ENCODE results near the gene CTNND1. TPM values are rescaled to one million over a fixed set of nuclear protein-coding genes. Genes with fewer than 3 reads are reported as not detected.

The CTNND1 gene
- total and polyA plus RNA-seq, 10 of the 15 experiments (the other 5 are each of a cell fraction or from before 2014, with no cell fraction given), result 4.7 to 70.0 (median 30.0) TPM

- TF ChIP-seq ATF2 (IDR thresholded peaks at IDR 0.05; ENCODE audit: low read length) (no peak), EZH2 (IDR thresholded peaks at IDR 0.05; ENCODE audit: borderline replicate concordance, control insufficient read depth, low read depth, low read length) (no peak), RAD21 (IDR thresholded peaks at IDR 0.05; ENCODE audit: insufficient read depth, low read depth, low read length) (no peak), STAT1 (conservative IDR thresholded peaks at IDR 0.05) (no peak), ZNF622 (IDR thresholded peaks at IDR 0.05) (no peak)
These were observed 25.5 kb downstream of the CTNND1 start (continued) for GRCh38 chr11:57787006-57787604.

DNA sequence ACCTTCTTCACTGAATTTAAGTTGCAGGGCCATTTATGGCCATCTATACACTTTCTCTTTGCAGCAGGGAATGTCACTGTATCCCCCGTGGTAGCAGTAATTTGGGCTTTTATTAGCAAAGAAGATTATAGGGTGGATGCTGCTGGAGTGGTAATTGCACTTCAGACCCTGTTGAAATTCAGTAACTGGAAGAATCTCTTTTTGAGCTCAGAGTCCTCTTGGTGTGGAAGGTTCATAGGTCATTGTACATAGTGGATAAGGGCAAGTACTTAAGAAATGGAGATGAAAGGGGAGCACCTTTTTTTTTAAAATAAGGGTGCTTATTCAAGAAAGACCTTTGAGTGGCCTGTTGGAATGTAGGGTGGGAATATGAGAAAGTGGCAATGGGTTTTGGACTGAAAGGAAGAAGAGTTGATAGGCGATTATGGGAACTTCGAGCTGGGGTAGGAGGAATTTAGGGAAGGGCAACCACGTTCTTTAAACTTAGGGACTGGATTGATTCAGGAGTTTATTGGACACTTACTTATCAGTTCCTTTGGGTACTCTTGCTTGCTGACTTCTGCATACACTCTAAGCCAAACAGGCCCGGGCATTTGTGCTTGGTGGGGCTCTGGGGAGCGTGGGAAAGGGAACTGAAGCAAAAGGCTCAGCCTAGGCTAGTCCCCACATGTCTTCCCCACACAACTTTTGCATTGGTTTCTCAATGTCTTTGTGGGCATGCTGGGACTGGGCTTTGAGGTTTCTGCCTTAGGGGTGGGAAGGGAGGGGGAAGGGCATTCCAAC, 26.5 kb downstream of the CTNND1 start:
- Histone ChIP-seq H3K27me3 (replicated peaks in 1 of 2; ENCODE audit: control insufficient read depth in 2 of 2, insufficient read depth in 2 of 2, low read length in 1 of 2) (no peaks in the 10 kb centered on the region), H2AFZ (ENCODE audit: control insufficient read depth, low read depth, low read length) (no peak overlapping the region), H3K4me1 (ENCODE audit: control insufficient read depth, insufficient read depth, low read length) (peaks cover 55% of the 10 kb centered on the region), H3K79me2 (ENCODE audit: control insufficient read depth, insufficient read depth, low read length) (peaks cover 82% of the 10 kb centered on the region), H3K36me3 (ENCODE audit: control insufficient read depth in 2 of 2, insufficient read depth in 2 of 2, low read length in 1 of 2) (peaks cover 2 to 4% of the 10 kb centered on the region in 2 experiments; a peak in 2 of 4 replicates), H3K9me3 (replicated peaks; ENCODE audit: control insufficient read depth, insufficient read depth, low read length) (no peaks in the 10 kb centered on the region), H4K20me1 (ENCODE audit: control insufficient read depth, insufficient read depth) (no peaks in the 10 kb centered on the region), H3K4me3 (no peak overlapping the region), H3K27ac (ENCODE audit: control insufficient read depth, insufficient read depth) (peak overlapping the region; percentile 78), H3K9ac (ENCODE audit: control insufficient read depth, insufficient read depth, low read length) (peak overlapping the region; percentile 46), H3K4me2 (ENCODE audit: control insufficient read depth, insufficient read depth) (peak overlapping the region; percentile 77)
- RAD21 ChIA-PET (ENCODE audit: unreplicated experiment), result interaction anchor here (0.8 to 6.2 kb wide), 7 partner anchors 10 to 143 kb away, joined by 3 to 73 read pairs (median 3); partner anchors contain the start of gene CTNND1
- peak; percentile 55 for ATAC-seq
- CTCF ChIA-PET, result interaction anchor here (1.1 to 6.3 kb wide), 5 partner anchors 9 to 37 kb away, joined by 4 to 62 read pairs (median 15); partner anchors contain the start of genes BTBD18 and CTNND1
- FAIRE-seq, result no peak
- 70% methylated on average over 6 of the region's 6 CpGs for WGBS (ENCODE audit: insufficient coverage, insufficient replicate concordance, low lambda C conversion rate, missing lambda C conversion rate)
- TSS peak; percentile 84 for BruUV-seq (replicated peaks)
- in situ Hi-C loops (cut with MboI), result no loop called here
- peak; percentile 70 for DNase-seq (ENCODE audit: low read depth, low spot score)
- SMC1A ChIA-PET (ENCODE audit: uncharacterized antibody, unreplicated experiment), result interaction anchor here (0.6 to 13.0 kb wide), 8 partner anchors 9 to 46 kb away, joined by 3 to 197 read pairs (median 5); partner anchors contain the start of genes CTNND1 and SELENOH
- POLR2A ChIA-PET, result interaction anchor here (0.8 to 2.6 kb wide), 6 partner anchors 8 to 27 kb away, joined by 3 to 12 read pairs (median 7); partner anchors contain the start of gene CTNND1
- intact Hi-C loops (cut with micrococcal nuclease; ENCODE audit: unreplicated experiment), result loop anchor here (10.0 kb wide), 1 partner anchor 223 kb away; the partner anchor contains the start of gene UBE2L6
- TF ChIP-seq RELB (IDR thresholded peaks at IDR 0.05; ENCODE audit: low read depth) (peak; percentile 41; the same call in 1 of the 2 replicates), SREBF1 (IDR thresholded peaks at IDR 0.05; ENCODE audit: low read length) (no peak), MXI1 (IDR thresholded peaks at IDR 0.05; ENCODE audit: low read depth, low read length) (no peak), ZNF592 (IDR thresholded peaks at IDR 0.05) (0 out of 2 replicates have a peak, but pooled peaks have one; percentile 31), BHLHE40 (IDR thresholded peaks at IDR 0.05; ENCODE audit: borderline replicate concordance in 1 of 2, low read depth in 2 of 2, low read length in 1 of 2) (peak in 1 of 2 experiments; percentile 25; a peak in 1 of 4 replicates), SPI1 (IDR thresholded peaks at IDR 0.05; ENCODE audit: borderline replicate concordance, insufficient read depth, low read depth, low read length) (peak; percentile 71; the same call in 1 of the 2 replicates), MTA2 (IDR thresholded peaks at IDR 0.05; ENCODE audit: low read depth) (peak; percentile 50; the same call in 1 of the 2 replicates)

Data from GM12878 (cell line).